Adipocyte (in vitro differentiated cells): ENCODE results near the gene GALNT17.

Experiments used
- DNase-seq: peaks from one replicate; pipeline ENCODE4 v3.0.0-alpha.2; 2015; ENCODE audit warnings: low read depth
- H3K27me3 ChIP-seq: replicated peaks from 2 replicates; pipeline ENCODE4 v1.7.0; 2013; ENCODE audit warnings: mild to moderate bottlenecking, low read length, moderate library complexity; ENCODE audit not compliant: control insufficient read depth, insufficient read depth
- H3K36me3 ChIP-seq: 2 replicates; pipeline ENCODE4 v1.7.0; 2013; ENCODE audit warnings: low read length, mild to moderate bottlenecking, moderate library complexity; ENCODE audit not compliant: control insufficient read depth, insufficient read depth, severe bottlenecking
- H3K4me1 ChIP-seq: 2 replicates; pipeline ENCODE4 v1.7.0; 2013; ENCODE audit warnings: mild to moderate bottlenecking, low read length, moderate library complexity; ENCODE audit not compliant: control insufficient read depth, insufficient read depth
- H3K4me3 ChIP-seq: 2 replicates; pipeline ENCODE4 v1.7.0; 2013; ENCODE audit warnings: mild to moderate bottlenecking, low read length, moderate library complexity
- H3K9ac ChIP-seq: 2 replicates; pipeline ENCODE4 v1.7.0; 2013; ENCODE audit warnings: mild to moderate bottlenecking, low read length, moderate library complexity
- H3K9me3 ChIP-seq: 2 replicates; pipeline ENCODE4 v1.7.0; 2013; ENCODE audit warnings: mild to moderate bottlenecking, low read length, moderate library complexity; ENCODE audit not compliant: control insufficient read depth

GALNT17 gene

GRCh38 chr7:71345117-71345884 lies 213.4 kb downstream of the GALNT17 start:
- no peak for DNase-seq
- H3K9me3 ChIP-seq = peaks cover 18% of the 10 kb centered on the region
- no peaks in the 10 kb centered on the region for H3K27me3 ChIP-seq
- H3K4me3 ChIP-seq = no peak overlapping the region
- no peak overlapping the region for H3K9ac ChIP-seq
- no peaks in the 10 kb centered on the region for H3K36me3 ChIP-seq
- peaks cover 4% of the 10 kb centered on the region for H3K4me1 ChIP-seq

GRCh38 chr7:71348821-71349681 lies 217.1 kb downstream of the GALNT17 start:
- Histone ChIP-seq H3K9ac (no peak overlapping the region), H3K4me3 (no peak overlapping the region), H3K4me1 (peaks cover 4% of the 10 kb centered on the region), H3K9me3 (peaks cover 8% of the 10 kb centered on the region), H3K36me3 (no peaks in the 10 kb centered on the region), H3K27me3 (no peaks in the 10 kb centered on the region)
- DNase-seq = no peak

GRCh38 chr7:71349682-71350481 lies 217.9 kb downstream of the GALNT17 start:
- Histone ChIP-seq H3K9ac (no peak overlapping the region), H3K4me3 (no peak overlapping the region)

GRCh38 chr7:71350680-71351079 lies 218.7 kb downstream of the GALNT17 start:
- DNase-seq = no peak

More at GRCh38 chr7:71349682-71350481, 217.9 kb downstream of the GALNT17 start:
- no peak for DNase-seq
- peaks cover 4% of the 10 kb centered on the region for H3K4me1 ChIP-seq
- H3K36me3 ChIP-seq = no peaks in the 10 kb centered on the region
- H3K27me3 ChIP-seq = no peaks in the 10 kb centered on the region
- H3K9me3 ChIP-seq = no peaks in the 10 kb centered on the region

GRCh38 chr7:71354716-71355115 lies 222.8 kb downstream of the GALNT17 start:
- Histone ChIP-seq H3K36me3 (no peaks in the 10 kb centered on the region), H3K9me3 (peaks cover 4% of the 10 kb centered on the region)

More at GRCh38 chr7:71350680-71351079, 218.7 kb downstream of the GALNT17 start:
- no peaks in the 10 kb centered on the region for H3K27me3 ChIP-seq
- no peaks in the 10 kb centered on the region for H3K9me3 ChIP-seq
- H3K4me1 ChIP-seq = peaks cover 4% of the 10 kb centered on the region
- no peaks in the 10 kb centered on the region for H3K36me3 ChIP-seq
- H3K4me3 ChIP-seq = no peak overlapping the region
- H3K9ac ChIP-seq = no peak overlapping the region

GRCh38 chr7:71361451-71362032 lies 229.6 kb downstream of the GALNT17 start:
- Histone ChIP-seq H3K9ac (no peak overlapping the region), H3K36me3 (no peaks in the 10 kb centered on the region), H3K4me1 (no peaks in the 10 kb centered on the region), H3K27me3 (no peaks in the 10 kb centered on the region), H3K4me3 (no peak overlapping the region), H3K9me3 (peaks cover 4% of the 10 kb centered on the region)
- no peak for DNase-seq

More at GRCh38 chr7:71354716-71355115, 222.8 kb downstream of the GALNT17 start:
- Histone ChIP-seq H3K4me1 (no peaks in the 10 kb centered on the region), H3K4me3 (no peak overlapping the region), H3K27me3 (no peaks in the 10 kb centered on the region), H3K9ac (no peak overlapping the region)
- DNase-seq = no peak

- Histone ChIP-seq H3K27me3 (no peaks in the 10 kb centered on the region), H3K9ac (no peak overlapping the region), H3K4me3 (no peak overlapping the region), H3K9me3 (peaks cover 4% of the 10 kb centered on the region), H3K4me1 (no peaks in the 10 kb centered on the region), H3K36me3 (no peaks in the 10 kb centered on the region)
- no peak for DNase-seq
These were observed 230.3 kb downstream of the GALNT17 start for GRCh38 chr7:71362240-71362639.

- H3K4me1 ChIP-seq = no peaks in the 10 kb centered on the region
- DNase-seq = no peak
- H3K9me3 ChIP-seq = peaks cover 4% of the 10 kb centered on the region
- H3K36me3 ChIP-seq = no peaks in the 10 kb centered on the region
- no peaks in the 10 kb centered on the region for H3K27me3 ChIP-seq
- no peak overlapping the region for H3K4me3 ChIP-seq
- no peak overlapping the region for H3K9ac ChIP-seq
These were observed 231.3 kb downstream of the GALNT17 start for GRCh38 chr7:71363223-71363622.

- no peak overlapping the region for H3K9ac ChIP-seq
- no peak for DNase-seq
- no peaks in the 10 kb centered on the region for H3K27me3 ChIP-seq
- H3K4me3 ChIP-seq = no peak overlapping the region
- H3K9me3 ChIP-seq = peaks cover 4% of the 10 kb centered on the region
- no peaks in the 10 kb centered on the region for H3K4me1 ChIP-seq
- H3K36me3 ChIP-seq = no peaks in the 10 kb centered on the region
These were observed 231.7 kb downstream of the GALNT17 start for GRCh38 chr7:71363627-71364026.

- Histone ChIP-seq H3K4me3 (no peak overlapping the region), H3K36me3 (no peaks in the 10 kb centered on the region), H3K4me1 (no peaks in the 10 kb centered on the region), H3K27me3 (no peaks in the 10 kb centered on the region), H3K9ac (no peak overlapping the region), H3K9me3 (no peaks in the 10 kb centered on the region)
- no peak for DNase-seq
These were observed 232.6 kb downstream of the GALNT17 start for GRCh38 chr7:71364551-71364950.
